Activated naive CD8-positive, alpha-beta T cell (primary cell): ENCODE results near the gene DUSP23.

Source experiments
- H3K27ac Mint-ChIP-seq: one replicate; pipeline ENCODE4 v1.8.0; 2021; ENCODE audit warnings: mixed read lengths
- H3K27me3 Mint-ChIP-seq: one replicate; pipeline ENCODE4 v1.8.0; 2021; ENCODE audit warnings: mixed read lengths
- H3K36me3 Mint-ChIP-seq: one replicate; pipeline ENCODE4 v1.8.0; 2021; ENCODE audit warnings: mixed read lengths
- H3K4me1 Mint-ChIP-seq: one replicate; pipeline ENCODE4 v1.8.0; 2021; ENCODE audit warnings: low read depth, mixed read lengths
- H3K4me3 Mint-ChIP-seq: one replicate; pipeline ENCODE4 v1.8.0; 2021; ENCODE audit warnings: mild to moderate bottlenecking, mixed read lengths
- H3K9me3 Mint-ChIP-seq: one replicate; pipeline ENCODE4 v1.8.0; 2021; ENCODE audit warnings: low read depth, mixed read lengths

The DUSP23 gene

GRCh38 chr1:159771127-159771895 lies 9.5 kb upstream of the DUSP23 start:
- Mint-ChIP-seq H3K4me3 (no peak overlapping the region), H3K27ac (no peak overlapping the region), H3K36me3 (no peaks in the 10 kb centered on the region), H3K27me3 (peaks cover 6% of the 10 kb centered on the region), H3K9me3 (no peaks in the 10 kb centered on the region), H3K4me1 (no peaks in the 10 kb centered on the region)

- Mint-ChIP-seq H3K27ac (no peak overlapping the region), H3K4me3 (no peak overlapping the region), H3K4me1 (no peaks in the 10 kb centered on the region), H3K27me3 (peaks cover 6% of the 10 kb centered on the region), H3K9me3 (no peaks in the 10 kb centered on the region), H3K36me3 (no peaks in the 10 kb centered on the region)
Observed at GRCh38 chr1:159774465-159774864, 6.3 kb upstream of the DUSP23 start.

- H3K27me3 Mint-ChIP-seq = peaks cover 6% of the 10 kb centered on the region
- no peaks in the 10 kb centered on the region for H3K9me3 Mint-ChIP-seq
- no peak overlapping the region for H3K27ac Mint-ChIP-seq
- no peaks in the 10 kb centered on the region for H3K36me3 Mint-ChIP-seq
- H3K4me1 Mint-ChIP-seq = peaks cover 9% of the 10 kb centered on the region
- H3K4me3 Mint-ChIP-seq = no peak overlapping the region
Observed at GRCh38 chr1:159775716-159776115, 5.0 kb upstream of the DUSP23 start.

- Mint-ChIP-seq H3K9me3 (no peaks in the 10 kb centered on the region), H3K4me1 (peaks cover 14% of the 10 kb centered on the region), H3K4me3 (peak overlapping the region; percentile 35), H3K36me3 (no peaks in the 10 kb centered on the region), H3K27ac (peak overlapping the region; percentile 30), H3K27me3 (peaks cover under 1% of the 10 kb centered on the region)
Observed at GRCh38 chr1:159778266-159778665, 2.5 kb upstream of the DUSP23 start.

- H3K27ac Mint-ChIP-seq = no peak overlapping the region
Observed at GRCh38 chr1:159779403-159779851, 1.3 kb upstream of the DUSP23 start.

GRCh38 chr1:159781992-159782391 lies 1.2 kb downstream of the DUSP23 start:
- Mint-ChIP-seq H3K4me1 (peaks cover 19% of the 10 kb centered on the region), H3K36me3 (no peaks in the 10 kb centered on the region), H3K4me3 (peak overlapping the region; percentile 85), H3K27ac (peak overlapping the region; percentile 41), H3K9me3 (no peaks in the 10 kb centered on the region), H3K27me3 (no peaks in the 10 kb centered on the region)

More at GRCh38 chr1:159779403-159779851, 1.3 kb upstream of the DUSP23 start:
- H3K27me3 Mint-ChIP-seq = no peaks in the 10 kb centered on the region
- H3K36me3 Mint-ChIP-seq = no peaks in the 10 kb centered on the region
- H3K9me3 Mint-ChIP-seq = no peaks in the 10 kb centered on the region
- peak overlapping the region; percentile 82 for H3K4me3 Mint-ChIP-seq
- peaks cover 19% of the 10 kb centered on the region for H3K4me1 Mint-ChIP-seq

GRCh38 chr1:159783724-159784123 lies 3.0 kb downstream of the DUSP23 start:
- H3K27me3 Mint-ChIP-seq = no peaks in the 10 kb centered on the region
- H3K36me3 Mint-ChIP-seq = no peaks in the 10 kb centered on the region
- peaks cover 19% of the 10 kb centered on the region for H3K4me1 Mint-ChIP-seq
- no peak overlapping the region for H3K4me3 Mint-ChIP-seq
- no peak overlapping the region for H3K27ac Mint-ChIP-seq
- H3K9me3 Mint-ChIP-seq = no peaks in the 10 kb centered on the region

GRCh38 chr1:159786465-159786864 lies 5.7 kb downstream of the DUSP23 start:
- H3K4me3 Mint-ChIP-seq = no peak overlapping the region
- no peak overlapping the region for H3K27ac Mint-ChIP-seq
- no peaks in the 10 kb centered on the region for H3K36me3 Mint-ChIP-seq
- no peaks in the 10 kb centered on the region for H3K9me3 Mint-ChIP-seq
- peaks cover 1% of the 10 kb centered on the region for H3K27me3 Mint-ChIP-seq
- peaks cover 8% of the 10 kb centered on the region for H3K4me1 Mint-ChIP-seq

- peaks cover 5% of the 10 kb centered on the region for H3K4me1 Mint-ChIP-seq
- H3K27ac Mint-ChIP-seq = no peak overlapping the region
- H3K27me3 Mint-ChIP-seq = peaks cover 4% of the 10 kb centered on the region
- H3K36me3 Mint-ChIP-seq = no peaks in the 10 kb centered on the region
- H3K9me3 Mint-ChIP-seq = no peaks in the 10 kb centered on the region
- H3K4me3 Mint-ChIP-seq = no peak overlapping the region
Observed at GRCh38 chr1:159786966-159787365, 6.2 kb downstream of the DUSP23 start.

GRCh38 chr1:159790237-159790917 lies 9.6 kb downstream of the DUSP23 start:
- H3K27me3 Mint-ChIP-seq = peaks cover 6% of the 10 kb centered on the region
- no peak overlapping the region for H3K4me3 Mint-ChIP-seq
- no peaks in the 10 kb centered on the region for H3K36me3 Mint-ChIP-seq
- H3K27ac Mint-ChIP-seq = no peak overlapping the region
- H3K4me1 Mint-ChIP-seq = no peaks in the 10 kb centered on the region
- no peaks in the 10 kb centered on the region for H3K9me3 Mint-ChIP-seq

GRCh38 chr1:159791031-159791430 lies 10.3 kb downstream of the DUSP23 start:
- H3K27ac Mint-ChIP-seq = no peak overlapping the region
- peaks cover 6% of the 10 kb centered on the region for H3K27me3 Mint-ChIP-seq
- H3K9me3 Mint-ChIP-seq = no peaks in the 10 kb centered on the region
- no peak overlapping the region for H3K4me3 Mint-ChIP-seq
- no peaks in the 10 kb centered on the region for H3K4me1 Mint-ChIP-seq
- H3K36me3 Mint-ChIP-seq = no peaks in the 10 kb centered on the region

- no peak overlapping the region for H3K27ac Mint-ChIP-seq
- H3K4me1 Mint-ChIP-seq = no peaks in the 10 kb centered on the region
- H3K9me3 Mint-ChIP-seq = no peaks in the 10 kb centered on the region
- no peaks in the 10 kb centered on the region for H3K36me3 Mint-ChIP-seq
- peaks cover 6% of the 10 kb centered on the region for H3K27me3 Mint-ChIP-seq
- no peak overlapping the region for H3K4me3 Mint-ChIP-seq
Observed at GRCh38 chr1:159791461-159791860, 10.7 kb downstream of the DUSP23 start.

- no peak overlapping the region for H3K4me3 Mint-ChIP-seq
- no peaks in the 10 kb centered on the region for H3K36me3 Mint-ChIP-seq
- H3K27me3 Mint-ChIP-seq = peaks cover 6% of the 10 kb centered on the region
- H3K4me1 Mint-ChIP-seq = peaks cover 17% of the 10 kb centered on the region
- H3K27ac Mint-ChIP-seq = no peak overlapping the region
- H3K9me3 Mint-ChIP-seq = no peaks in the 10 kb centered on the region
Observed at GRCh38 chr1:159795534-159795933, 14.8 kb downstream of the DUSP23 start.

- H3K27ac Mint-ChIP-seq = no peak overlapping the region
- H3K4me3 Mint-ChIP-seq = no peak overlapping the region
- no peaks in the 10 kb centered on the region for H3K9me3 Mint-ChIP-seq
- no peaks in the 10 kb centered on the region for H3K27me3 Mint-ChIP-seq
- H3K36me3 Mint-ChIP-seq = no peaks in the 10 kb centered on the region
- peaks cover 23% of the 10 kb centered on the region for H3K4me1 Mint-ChIP-seq
Observed at GRCh38 chr1:159798893-159799292, 18.1 kb downstream of the DUSP23 start.

- Mint-ChIP-seq H3K27me3 (no peaks in the 10 kb centered on the region), H3K36me3 (no peaks in the 10 kb centered on the region), H3K4me1 (peaks cover 23% of the 10 kb centered on the region), H3K9me3 (no peaks in the 10 kb centered on the region), H3K27ac (no peak overlapping the region), H3K4me3 (no peak overlapping the region)
Observed at GRCh38 chr1:159799446-159799985, 18.8 kb downstream of the DUSP23 start.
